IPS-18a (cell line): ENCODE data around the gene SDK1.
"Not testable (repeated sequence)": the region's sequence is repeated elsewhere in the genome, so short reads cannot be mapped to it uniquely, and the experiment has no call there.

Experiments used
- H3K27ac ChIP-seq: one replicate; pipeline ENCODE4 v1.5.1; 2013; ENCODE audit warnings: low read length
- H3K27me3 ChIP-seq: one replicate; pipeline ENCODE4 v1.6.1; 2013; ENCODE audit warnings: mild to moderate bottlenecking, low read length; ENCODE audit not compliant: control insufficient read depth, insufficient read depth
- H3K36me3 ChIP-seq: one replicate; pipeline ENCODE4 v1.6.1; 2013; ENCODE audit warnings: low read depth, low read length; ENCODE audit not compliant: control insufficient read depth
- H3K4me1 ChIP-seq: one replicate; pipeline ENCODE4 v1.6.1; 2013; ENCODE audit warnings: low read depth, low read length; ENCODE audit not compliant: control insufficient read depth
- H3K4me3 ChIP-seq: one replicate; pipeline ENCODE4 v1.5.1; 2013; ENCODE audit warnings: low read length
- H3K9ac ChIP-seq: one replicate; pipeline ENCODE4 v1.6.1; 2013; ENCODE audit warnings: mild to moderate bottlenecking, low read length, moderate library complexity
- H3K9me3 ChIP-seq: one replicate; pipeline ENCODE4 v1.6.1; 2013; ENCODE audit warnings: low read depth, low read length; ENCODE audit not compliant: control insufficient read depth

The SDK1 gene

DNA sequence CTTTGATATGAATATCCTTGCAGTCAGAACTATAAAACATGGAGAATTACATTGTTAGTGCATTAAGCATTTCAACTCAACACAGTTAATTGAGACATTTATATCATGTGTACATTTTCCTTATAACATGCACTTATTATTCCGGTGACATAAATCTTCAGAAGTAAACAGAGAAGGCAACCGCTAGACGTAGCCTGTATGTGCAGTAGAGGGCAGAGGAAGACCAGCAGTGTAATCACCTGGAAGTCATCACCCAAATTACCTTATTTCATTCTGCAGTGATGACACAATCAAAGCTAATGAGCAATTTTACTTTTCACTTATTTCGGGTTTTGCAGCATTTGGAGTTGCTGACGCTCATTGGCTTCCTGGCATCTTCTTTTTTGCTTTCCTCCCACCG lies 394.6 kb downstream of the SDK1 start:
- no peaks in the 10 kb centered on the region for H3K9me3 ChIP-seq
- no peak overlapping the region for H3K27ac ChIP-seq
- peaks cover 10% of the 10 kb centered on the region for H3K4me1 ChIP-seq
- no peaks in the 10 kb centered on the region for H3K27me3 ChIP-seq
- H3K36me3 ChIP-seq = no peaks in the 10 kb centered on the region
- no peak overlapping the region for H3K4me3 ChIP-seq
- H3K9ac ChIP-seq = no peak overlapping the region

DNA sequence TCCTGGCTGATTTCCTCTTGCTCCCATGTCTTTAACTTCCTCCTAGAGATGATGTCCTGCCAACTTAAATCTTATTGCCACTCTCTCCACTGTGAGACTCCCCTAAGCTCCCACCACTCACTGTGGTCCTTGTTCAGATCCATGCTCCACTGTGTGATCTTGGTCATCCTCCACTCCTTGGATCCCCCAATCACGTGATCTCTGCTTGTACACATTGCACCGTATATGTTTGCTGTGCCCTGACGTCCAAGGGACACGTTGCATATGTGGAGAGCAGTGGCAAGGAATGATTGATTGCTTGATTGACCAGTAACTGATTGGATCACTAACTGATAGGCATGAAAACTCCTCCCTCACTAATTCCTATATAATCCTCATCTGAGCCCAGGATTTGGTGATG lies 395.1 kb downstream of the SDK1 start:
- Histone ChIP-seq H3K9me3 (no peaks in the 10 kb centered on the region), H3K9ac (no peak overlapping the region), H3K27ac (no peak overlapping the region), H3K4me1 (peaks cover 7% of the 10 kb centered on the region), H3K27me3 (no peaks in the 10 kb centered on the region), H3K4me3 (no peak overlapping the region), H3K36me3 (no peaks in the 10 kb centered on the region)

DNA sequence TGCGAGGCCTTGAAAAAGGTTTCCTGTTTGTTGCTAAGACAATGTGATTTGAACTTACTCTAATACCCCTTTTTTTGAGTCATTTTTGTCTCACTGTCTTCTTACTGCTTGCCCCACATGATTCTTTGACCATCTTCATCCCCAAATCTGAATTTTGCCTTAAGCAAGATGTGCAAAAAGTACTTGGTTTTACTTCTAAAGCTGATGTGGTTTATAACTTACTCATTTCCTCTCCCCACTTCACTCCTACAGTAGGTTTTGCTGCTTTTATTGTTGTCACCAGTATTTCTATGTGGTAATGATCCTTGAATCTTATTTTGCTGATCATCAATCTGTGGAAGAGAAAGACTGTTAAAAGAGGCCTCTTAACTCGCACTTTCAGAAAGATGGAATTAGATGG lies 396.4 kb downstream of the SDK1 start:
- Histone ChIP-seq H3K27ac (no peak overlapping the region), H3K36me3 (no peaks in the 10 kb centered on the region), H3K9ac (no peak overlapping the region), H3K27me3 (no peaks in the 10 kb centered on the region), H3K4me3 (no peak overlapping the region), H3K4me1 (no peaks in the 10 kb centered on the region), H3K9me3 (no peaks in the 10 kb centered on the region)

DNA sequence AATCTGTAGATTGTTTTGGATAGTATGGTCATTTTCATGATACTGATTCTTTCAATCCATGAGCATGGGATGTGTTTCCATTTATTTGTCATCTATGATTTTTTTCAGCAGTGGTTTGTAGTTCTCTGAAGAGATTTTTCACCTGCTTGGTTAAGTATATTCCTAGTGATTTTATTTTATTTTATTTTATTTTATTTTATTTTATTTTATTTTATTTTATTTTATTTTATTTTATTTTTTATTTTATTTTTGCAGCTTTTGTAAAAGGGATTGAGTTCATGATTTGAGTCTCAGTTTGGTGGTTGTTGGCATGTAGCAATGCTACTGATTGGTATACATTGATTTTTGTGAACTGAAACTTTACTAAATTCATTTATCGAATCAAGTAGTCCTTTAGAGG lies 404.2 kb downstream of the SDK1 start:
- H3K36me3 ChIP-seq = no peaks in the 10 kb centered on the region
- no peak overlapping the region for H3K4me3 ChIP-seq
- H3K27me3 ChIP-seq = no peaks in the 10 kb centered on the region
- no peaks in the 10 kb centered on the region for H3K9me3 ChIP-seq
- H3K27ac ChIP-seq = no peak overlapping the region
- peaks cover 6% of the 10 kb centered on the region for H3K4me1 ChIP-seq
- H3K9ac ChIP-seq = no peak overlapping the region

- H3K27ac ChIP-seq, H3K4me1 ChIP-seq, H3K9ac ChIP-seq, H3K27me3 ChIP-seq, H3K9me3 ChIP-seq, H3K4me3 ChIP-seq, H3K36me3 ChIP-seq: not testable (repeated sequence)
These were observed 405.0 kb downstream of the SDK1 start for GRCh38 chr7:3706091-3706490.

DNA sequence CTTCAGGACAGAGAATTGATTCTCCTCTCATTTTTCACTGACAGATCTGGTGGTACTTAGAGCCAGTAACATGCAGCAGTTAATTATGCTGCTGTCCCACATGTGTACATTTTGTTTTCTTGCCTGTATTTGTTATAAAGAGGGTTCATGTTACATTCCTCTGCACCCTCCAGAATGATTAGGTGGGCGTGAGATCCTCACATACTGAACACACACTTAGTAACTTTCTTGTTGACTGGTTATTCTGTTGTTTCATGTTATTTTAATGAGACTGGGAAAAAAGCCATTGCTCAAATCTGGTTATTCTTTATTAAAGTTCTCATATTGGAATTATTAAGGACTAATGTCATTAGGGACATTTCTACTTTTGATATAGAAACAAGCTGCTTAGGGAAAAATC lies 409.1 kb downstream of the SDK1 start:
- H3K9ac ChIP-seq = no peak overlapping the region
- H3K4me1 ChIP-seq = peaks cover 6% of the 10 kb centered on the region
- H3K27me3 ChIP-seq = no peaks in the 10 kb centered on the region
- H3K4me3 ChIP-seq = no peak overlapping the region
- no peaks in the 10 kb centered on the region for H3K9me3 ChIP-seq
- H3K27ac ChIP-seq = no peak overlapping the region
- no peaks in the 10 kb centered on the region for H3K36me3 ChIP-seq

- Histone ChIP-seq H3K27me3 (no peaks in the 10 kb centered on the region), H3K27ac (no peak overlapping the region), H3K4me1 (peaks cover 6% of the 10 kb centered on the region), H3K4me3 (no peak overlapping the region), H3K36me3 (no peaks in the 10 kb centered on the region), H3K9ac (no peak overlapping the region), H3K9me3 (no peaks in the 10 kb centered on the region)
These were observed 409.5 kb downstream of the SDK1 start for GRCh38 chr7:3710531-3710930.

- Histone ChIP-seq H3K36me3 (no peaks in the 10 kb centered on the region), H3K9ac (no peak overlapping the region), H3K4me3 (no peak overlapping the region), H3K27ac (no peak overlapping the region), H3K9me3 (no peaks in the 10 kb centered on the region), H3K4me1 (peaks cover 6% of the 10 kb centered on the region), H3K27me3 (no peaks in the 10 kb centered on the region)
These were observed 411.8 kb downstream of the SDK1 start for GRCh38 chr7:3712841-3713240.

DNA sequence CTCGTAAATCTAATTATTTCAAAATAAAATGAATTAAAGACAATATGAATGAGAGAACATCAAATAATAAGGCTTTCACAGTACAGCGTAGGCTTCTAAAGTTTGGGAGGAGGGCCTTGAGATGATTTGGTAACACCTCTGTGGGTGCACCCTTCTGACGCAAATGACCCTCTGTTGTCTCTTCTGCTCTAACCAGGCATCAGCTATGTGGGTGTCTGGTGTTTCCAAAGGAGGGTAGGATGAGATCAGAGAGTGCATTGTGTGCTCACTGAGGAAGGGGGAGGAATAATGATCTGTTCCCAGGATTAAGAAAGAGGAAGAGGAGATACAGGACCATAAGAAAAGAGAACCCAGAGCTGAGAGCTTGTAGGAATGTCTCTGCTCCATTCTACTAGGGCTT lies 420.4 kb downstream of the SDK1 start:
- Histone ChIP-seq H3K36me3 (no peaks in the 10 kb centered on the region), H3K4me1 (peaks cover 10% of the 10 kb centered on the region), H3K27me3 (no peaks in the 10 kb centered on the region), H3K4me3 (no peak overlapping the region), H3K9ac (no peak overlapping the region), H3K27ac (no peak overlapping the region), H3K9me3 (no peaks in the 10 kb centered on the region)

DNA sequence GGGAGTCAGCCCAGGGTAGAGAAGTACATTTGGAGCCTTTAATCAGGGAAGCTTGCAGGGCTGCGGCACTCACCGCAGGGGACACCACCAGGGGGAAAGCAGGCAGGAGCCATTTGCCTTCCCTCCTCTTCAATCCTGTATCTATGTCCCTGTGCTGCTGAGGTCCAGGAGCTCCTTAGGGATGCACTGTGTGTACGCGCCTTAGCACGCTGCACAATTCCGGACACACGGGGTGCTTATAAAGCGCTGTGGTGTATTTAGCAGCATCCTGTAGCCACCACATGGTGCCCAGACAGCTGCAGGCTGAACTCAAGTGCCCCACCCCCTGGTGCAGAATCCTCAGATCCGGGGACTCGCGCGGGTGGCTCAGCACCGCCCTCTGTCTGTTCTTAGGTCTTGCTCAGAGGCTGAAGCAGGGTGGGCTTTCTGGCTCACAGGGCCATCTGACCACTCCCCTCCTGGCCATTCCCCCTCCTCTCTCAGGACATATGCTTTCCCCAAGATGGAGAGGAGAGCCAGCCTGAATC lies 421.4 kb downstream of the SDK1 start:
- H3K36me3 ChIP-seq = no peaks in the 10 kb centered on the region
- H3K27ac ChIP-seq = no peak overlapping the region
- no peaks in the 10 kb centered on the region for H3K9me3 ChIP-seq
- no peak overlapping the region for H3K4me3 ChIP-seq
- H3K27me3 ChIP-seq = no peaks in the 10 kb centered on the region
- H3K9ac ChIP-seq = no peak overlapping the region
- peaks cover 10% of the 10 kb centered on the region for H3K4me1 ChIP-seq

- no peak overlapping the region for H3K9ac ChIP-seq
- H3K4me1 ChIP-seq = peaks cover 10% of the 10 kb centered on the region
- no peaks in the 10 kb centered on the region for H3K27me3 ChIP-seq
- no peaks in the 10 kb centered on the region for H3K36me3 ChIP-seq
- no peak overlapping the region for H3K4me3 ChIP-seq
- H3K27ac ChIP-seq = no peak overlapping the region
- no peaks in the 10 kb centered on the region for H3K9me3 ChIP-seq
These were observed 424.4 kb downstream of the SDK1 start for GRCh38 chr7:3725155-3726059.

- Histone ChIP-seq H3K27ac (no peak overlapping the region), H3K36me3 (no peaks in the 10 kb centered on the region), H3K27me3 (no peaks in the 10 kb centered on the region), H3K9me3 (no peaks in the 10 kb centered on the region), H3K9ac (no peak overlapping the region), H3K4me3 (no peak overlapping the region), H3K4me1 (no peaks in the 10 kb centered on the region)
These were observed 429.2 kb downstream of the SDK1 start for GRCh38 chr7:3730276-3730675.
